Bronchial epithelial cell (primary cell): ENCODE data around the gene UBAC2. TPM values are rescaled to one million over a fixed set of nuclear protein-coding genes. Genes with fewer than 3 reads are reported as not detected.

Experiments
- DNase-seq: peaks from one replicate; pipeline ENCODE4 v3.0.0-alpha.2; 2010; ENCODE audit warnings: low read depth
- FAIRE-seq: peaks from 2 replicates; lab custom pipeline; 2011; peaks lifted over from hg19 to GRCh38; lab: Jason Lieb, UNC
- H3K27me3 ChIP-seq: 2 replicates; pipeline ENCODE4 v1.5.1; 2011; ENCODE audit warnings: low read length; ENCODE audit not compliant: control insufficient read depth, insufficient read depth
- H3K36me3 ChIP-seq: 2 replicates; pipeline ENCODE4 v1.5.1; 2011; ENCODE audit warnings: low read length; ENCODE audit not compliant: control insufficient read depth, insufficient read depth
- H3K4me3 ChIP-seq: 2 replicates; pipeline ENCODE4 v1.5.1; 2011; ENCODE audit warnings: mild to moderate bottlenecking, low read depth, low read length, control low read depth
- total RNA-seq: library from RNA; depleted of rRNA; stranded (reverse); fragments of >200 nt; gene quantifications from 2 replicates; pipeline ENCODE4 v1.2.1, GENCODE V29; 2014
- TF ChIP-seq, protein P1 (sequence below): IDR thresholded peaks from 2 replicates; pipeline ENCODE4 v1.5.1; 2011; ENCODE audit warnings: mild to moderate bottlenecking, moderate library complexity, low read length, control low read depth, inconsistent platforms; ENCODE audit not compliant: insufficient read depth, severe bottlenecking

Gene UBAC2
- total RNA-seq, 1 donor from 2014 or later: 40.0 TPM

DNA sequence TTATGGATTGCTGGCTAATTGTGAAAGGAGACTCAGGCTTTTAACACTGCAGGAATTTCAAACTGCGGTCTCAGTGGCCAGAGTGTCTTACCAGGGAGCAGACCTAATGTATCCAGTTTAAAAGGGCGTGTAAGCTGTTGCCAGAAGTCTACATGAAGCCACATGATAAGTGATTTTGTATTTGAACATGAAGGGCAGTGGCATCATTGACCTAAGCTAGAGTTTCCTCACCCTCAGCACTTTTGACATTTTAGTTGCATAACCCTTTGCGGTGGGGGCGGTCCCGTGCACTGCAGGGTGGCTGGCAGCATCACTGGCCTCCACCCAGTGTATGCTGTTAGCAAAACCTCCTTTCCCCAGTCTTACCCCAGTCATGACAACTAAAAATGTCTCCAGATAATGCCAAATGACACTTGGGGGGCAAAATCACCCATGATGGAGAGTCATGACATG is 81.2 kb downstream of the UBAC2 start:
- Histone ChIP-seq H3K27me3 (no peaks in the 10 kb centered on the region), H3K4me3 (no peak overlapping the region), H3K36me3 (peaks cover 1% of the 10 kb centered on the region)
- DNase-seq: no peak
- no peak for FAIRE-seq
- TF ChIP-seq, protein P1, sequence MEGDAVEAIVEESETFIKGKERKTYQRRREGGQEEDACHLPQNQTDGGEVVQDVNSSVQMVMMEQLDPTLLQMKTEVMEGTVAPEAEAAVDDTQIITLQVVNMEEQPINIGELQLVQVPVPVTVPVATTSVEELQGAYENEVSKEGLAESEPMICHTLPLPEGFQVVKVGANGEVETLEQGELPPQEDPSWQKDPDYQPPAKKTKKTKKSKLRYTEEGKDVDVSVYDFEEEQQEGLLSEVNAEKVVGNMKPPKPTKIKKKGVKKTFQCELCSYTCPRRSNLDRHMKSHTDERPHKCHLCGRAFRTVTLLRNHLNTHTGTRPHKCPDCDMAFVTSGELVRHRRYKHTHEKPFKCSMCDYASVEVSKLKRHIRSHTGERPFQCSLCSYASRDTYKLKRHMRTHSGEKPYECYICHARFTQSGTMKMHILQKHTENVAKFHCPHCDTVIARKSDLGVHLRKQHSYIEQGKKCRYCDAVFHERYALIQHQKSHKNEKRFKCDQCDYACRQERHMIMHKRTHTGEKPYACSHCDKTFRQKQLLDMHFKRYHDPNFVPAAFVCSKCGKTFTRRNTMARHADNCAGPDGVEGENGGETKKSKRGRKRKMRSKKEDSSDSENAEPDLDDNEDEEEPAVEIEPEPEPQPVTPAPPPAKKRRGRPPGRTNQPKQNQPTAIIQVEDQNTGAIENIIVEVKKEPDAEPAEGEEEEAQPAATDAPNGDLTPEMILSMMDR: no peak

DNA sequence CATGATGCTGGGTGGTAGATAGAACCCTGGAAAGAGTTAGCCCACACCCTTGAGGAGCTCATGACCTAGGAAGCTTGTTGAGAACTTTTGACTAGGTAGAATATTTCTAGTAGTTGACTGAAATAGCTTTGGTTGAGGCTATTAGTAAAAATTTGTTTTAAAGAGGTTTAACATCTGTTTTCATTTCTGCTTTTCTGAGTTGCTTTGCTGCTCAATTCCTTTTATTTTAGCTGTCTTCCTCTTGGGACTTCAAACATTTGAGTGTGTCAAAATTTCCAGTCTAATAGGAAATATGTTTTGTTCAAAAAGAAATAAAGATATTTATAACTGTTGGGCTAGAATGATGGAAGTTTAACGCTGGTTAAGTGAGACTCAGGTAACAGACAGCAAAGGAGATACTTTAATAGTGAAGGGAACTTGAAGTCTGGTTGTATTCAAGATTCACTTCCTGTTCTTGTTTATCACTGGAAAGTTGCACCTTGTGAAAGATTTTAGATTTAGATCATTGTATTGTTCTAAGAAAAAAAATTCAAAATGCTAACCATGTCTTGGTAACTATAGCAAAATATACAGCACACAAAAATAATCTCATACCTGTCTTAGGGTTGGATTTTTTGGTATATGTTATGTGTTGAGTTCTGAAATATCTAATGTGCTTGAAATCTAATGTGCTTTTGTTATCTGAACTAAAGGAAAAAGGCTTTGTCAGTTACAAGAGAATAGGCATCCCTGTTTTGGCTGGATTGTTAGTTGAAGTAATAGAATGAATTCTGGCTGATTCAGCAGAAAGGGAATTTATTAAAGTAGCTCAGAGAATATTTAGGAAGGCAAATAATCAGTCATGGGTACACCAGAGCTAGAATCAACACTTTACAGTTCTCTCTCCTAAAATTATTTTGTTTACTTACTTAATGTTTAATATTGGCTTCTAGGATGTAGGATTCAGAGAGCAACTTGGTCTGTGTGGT is 81.9 kb downstream of the UBAC2 start:
- TF ChIP-seq, protein P1: no peak
- DNase-seq (no peak), FAIRE-seq (no peak)
- Histone ChIP-seq H3K27me3 (no peaks in the 10 kb centered on the region), H3K4me3 (no peak overlapping the region), H3K36me3 (peaks cover 1% of the 10 kb centered on the region)

DNA sequence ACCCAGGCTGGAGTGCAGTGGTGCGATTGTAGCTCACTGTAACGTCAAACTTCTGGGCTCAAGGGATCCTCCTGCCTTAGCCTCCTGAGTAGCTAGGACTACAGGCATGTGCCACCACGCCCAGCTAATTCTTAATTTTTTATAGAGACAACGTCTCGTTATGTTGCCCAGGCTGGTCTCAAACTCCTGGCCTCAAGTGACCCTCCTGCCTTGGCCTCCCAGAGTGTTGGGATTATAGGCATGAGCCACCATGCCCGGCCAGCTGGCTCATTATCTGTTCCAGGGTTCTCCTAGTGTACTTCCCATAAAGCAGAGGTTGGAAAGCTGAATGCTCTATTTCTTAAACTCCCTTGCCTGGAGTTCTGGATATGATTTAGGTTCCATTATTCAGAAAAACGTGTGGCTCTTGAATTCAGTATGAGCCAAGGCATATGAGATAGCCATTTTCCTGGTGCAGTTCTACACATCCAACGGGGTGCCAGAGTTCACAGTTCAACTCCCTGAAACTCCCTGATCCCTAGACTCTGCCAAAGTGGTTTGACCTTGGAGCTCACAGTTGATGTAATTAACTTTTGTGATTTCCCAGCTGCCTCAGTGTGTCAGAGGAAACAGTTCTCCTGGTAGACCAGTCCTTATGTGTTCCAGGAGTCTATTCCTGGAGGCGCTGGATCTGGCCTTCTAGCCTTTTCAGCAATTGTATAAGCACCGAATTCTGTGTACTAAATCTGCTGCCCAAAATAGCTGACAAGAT is 85.0 kb downstream of the UBAC2 start:
- H3K36me3 ChIP-seq: peaks cover under 1% of the 10 kb centered on the region
- no peak for FAIRE-seq
- TF ChIP-seq, protein P1: no peak
- no peaks in the 10 kb centered on the region for H3K27me3 ChIP-seq
- H3K4me3 ChIP-seq: no peak overlapping the region
- no peak for DNase-seq

DNA sequence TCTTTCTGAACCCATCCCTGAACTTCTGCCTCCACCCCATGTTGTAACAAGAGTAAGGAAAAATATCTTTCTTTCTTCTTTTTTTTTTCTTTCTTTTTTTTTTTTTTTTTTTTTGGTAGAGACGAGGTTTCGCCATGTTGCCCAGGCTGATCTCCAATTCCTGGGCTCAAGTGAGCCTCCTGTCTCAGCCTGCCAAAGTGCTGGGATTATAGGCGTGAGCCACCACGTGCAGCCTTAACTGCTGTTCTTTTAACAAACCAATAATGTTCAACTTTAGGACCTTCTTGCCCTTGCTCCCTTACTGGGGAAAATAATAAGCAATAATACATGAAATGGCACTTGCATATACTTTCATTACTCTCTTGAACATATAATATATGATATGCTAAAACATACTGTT is 86.9 kb downstream of the UBAC2 start:
- no peaks in the 10 kb centered on the region for H3K27me3 ChIP-seq
- FAIRE-seq (no peak), DNase-seq (no peak)
- TF ChIP-seq, protein P1: no peak
- H3K36me3 ChIP-seq: no peaks in the 10 kb centered on the region
- H3K4me3 ChIP-seq: no peak overlapping the region

DNA sequence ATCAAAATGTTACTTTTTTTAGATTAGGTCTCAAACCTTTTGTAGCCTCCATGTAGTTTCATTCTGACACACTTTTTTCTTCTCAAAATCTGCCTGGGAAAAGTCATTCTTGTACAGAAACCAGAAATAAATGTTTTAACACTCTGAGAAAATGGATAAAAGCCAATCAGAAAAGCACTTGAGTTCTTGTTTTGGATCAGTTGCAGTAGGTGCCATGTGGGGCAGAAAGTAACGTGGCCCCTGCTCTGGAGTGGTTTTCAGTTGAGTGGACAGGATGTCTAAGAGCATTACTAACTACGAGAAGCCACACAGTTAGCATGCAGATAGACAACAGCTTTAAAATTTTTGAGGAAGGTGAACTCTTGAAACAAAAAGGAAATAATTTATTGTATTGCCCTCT is 87.4 kb downstream of the UBAC2 start:
- FAIRE-seq (no peak), DNase-seq (no peak)
- Histone ChIP-seq H3K4me3 (no peak overlapping the region), H3K36me3 (no peaks in the 10 kb centered on the region), H3K27me3 (no peaks in the 10 kb centered on the region)
- TF ChIP-seq, protein P1: no peak
